T-cell (primary cell): ENCODE measurements around the gene ZNF710. TPM values are rescaled to one million over a fixed set of nuclear protein-coding genes. Genes with fewer than 3 reads are reported as not detected.

ENCODE experiments used
- ATAC-seq, 4 experiments: fragments of 200-7000 bp in 3 of 4; fragments of 150-1000 bp in 1 of 4; cut with Tn5 transposase; replicated peaks in 1 of 4; 1 replicate in 3 of 4; 2 replicates in 1 of 4; pipeline ENCODE4 v1.10.0; 2021; ENCODE audit warnings: moderate library complexity in 3 of 4, mild to moderate bottlenecking in 2 of 4, moderate number of reproducible peaks in 1 of 4
- CTCF ChIA-PET, 2 donors: fragments of 300-600 bp; sonication (Branson Sonifier 250); formaldehyde crosslinking; loops; one replicate each; lab custom pipeline; 2022; ENCODE audit warnings: antibody characterized with exemption in 2 of 2; lab: Charles Lee
- POLR2A ChIA-PET, 2 donors: fragments of 300-600 bp; sonication (Branson Sonifier 250); formaldehyde crosslinking; loops; one replicate each; lab custom pipeline; 2022; ENCODE audit warnings: antibody characterized with exemption in 2 of 2; lab: Charles Lee
- DNase-seq, 35 experiments: peaks; one replicate each; pipeline versions ENCODE4 v3.0.0 to v3.0.0-alpha.2; 2013 to 2023
- H3K27ac ChIP-seq: one replicate; pipeline ENCODE4 v1.5.1; 2013; ENCODE audit warnings: low read length
- H3K27me3 ChIP-seq, 2 experiments: replicated peaks in 1 of 2; 1 replicate in 1 of 2; 2 replicates in 1 of 2; pipeline versions ENCODE4 v1.6.1 to v1.7.0; 2013; ENCODE audit warnings: low read length in 1 of 2, mixed read lengths in 1 of 2; ENCODE audit not compliant: control insufficient read depth in 2 of 2, insufficient read depth in 2 of 2; ENCODE audit errors: extremely low read depth in 1 of 2
- H3K36me3 ChIP-seq, 2 donors: 1 replicate in 1 of 2; 2 replicates in 1 of 2; pipeline versions ENCODE4 v1.6.1 to v1.7.0; 2013; ENCODE audit warnings: low read length in 1 of 2; ENCODE audit not compliant: control insufficient read depth in 2 of 2, insufficient read depth in 1 of 2; ENCODE audit errors: extremely low read depth in 1 of 2
- H3K4me1 ChIP-seq, 2 experiments: 1 replicate in 1 of 2; 2 replicates in 1 of 2; pipeline versions ENCODE4 v1.6.1 to v1.7.0; 2013; ENCODE audit warnings: low read length in 2 of 2, mixed read lengths in 1 of 2; ENCODE audit not compliant: insufficient read depth in 2 of 2, control insufficient read depth in 1 of 2; ENCODE audit errors: extremely low read depth in 1 of 2
- H3K4me3 ChIP-seq, 2 donors: 1 replicate in 1 of 2; 2 replicates in 1 of 2; pipeline versions ENCODE4 v1.5.1 to v1.7.0; 2013; ENCODE audit warnings: mild to moderate bottlenecking in 2 of 2, low read length in 1 of 2, moderate library complexity in 1 of 2; ENCODE audit not compliant: control insufficient read depth in 1 of 2; ENCODE audit errors: extremely low read depth in 1 of 2
- H3K9me3 ChIP-seq: 2 replicates; pipeline ENCODE4 v1.7.0; 2013
- H3K27ac Mint-ChIP-seq, 2 donors: one replicate each; pipeline ENCODE4 v1.8.0; 2020 to 2021; ENCODE audit warnings: mild to moderate bottlenecking in 2 of 2, mixed read lengths in 2 of 2
- H3K27me3 Mint-ChIP-seq, 2 donors: one replicate each; pipeline ENCODE4 v1.8.0; 2021 to 2022; ENCODE audit warnings: mixed read lengths in 2 of 2
- H3K36me3 Mint-ChIP-seq: one replicate; pipeline ENCODE4 v1.8.0; 2021; ENCODE audit warnings: mixed read lengths
- H3K4me1 Mint-ChIP-seq, 3 donors: one replicate each; pipeline ENCODE4 v1.8.0; 2020 to 2022; ENCODE audit warnings: mixed read lengths in 3 of 3, mild to moderate bottlenecking in 1 of 3
- H3K4me3 Mint-ChIP-seq, 3 donors: one replicate each; pipeline ENCODE4 v1.8.0; 2020 to 2022; ENCODE audit warnings: mild to moderate bottlenecking in 3 of 3, mixed read lengths in 3 of 3, moderate library complexity in 3 of 3
- H3K9me3 Mint-ChIP-seq, 3 donors: one replicate each; pipeline ENCODE4 v1.8.0; 2020 to 2022; ENCODE audit warnings: mixed read lengths in 3 of 3
- WGBS: methylation state at CpG from one replicate; pipeline ENCODE4 v1.1.5; 2013; ENCODE audit warnings: missing lambda C conversion rate; ENCODE audit not compliant: insufficient coverage; 5-methylcytosine and 5-hydroxymethylcytosine counted together
- total RNA-seq, 35 experiments: library from RNA in 6 of 35; stranded (reverse) in 6 of 35; fragments of 120-200 nt in 1 of 35; gene quantifications; one replicate each; pipeline versions ENCODE4 v1.2.1 to v1.2.4 and lab custom pipeline; 2013 to 2026

Gene ZNF710
- total RNA-seq, 5 donors from 2014 or later (not counting 1 experiment from before 2014, with no cell fraction given), result 11.8 to 21.2 (median 17.7) TPM

GRCh38 chr15:90019611-90020010 lies 18.5 kb downstream of the ZNF710 start:
- CTCF ChIA-PET, result no interaction called here
- no peak overlapping the region for H3K27ac ChIP-seq
- H3K4me3 ChIP-seq, result no peak overlapping the region
- Mint-ChIP-seq H3K27ac (no peak overlapping the region), H3K4me1 (peaks cover 34 to 57% (median 45%) of the 10 kb centered on the region in 3 donors), H3K4me3 (no peak overlapping the region), H3K27me3 (no peaks in the 10 kb centered on the region), H3K36me3 (no peaks in the 10 kb centered on the region), H3K9me3 (no peaks in the 10 kb centered on the region)
- H3K9me3 ChIP-seq, result no peaks in the 10 kb centered on the region
- no peak for DNase-seq
- ATAC-seq, result no peak
- 98% methylated on average over 4 of the region's 8 CpGs for WGBS
- POLR2A ChIA-PET, result no interaction called here
- no peaks in the 10 kb centered on the region for H3K36me3 ChIP-seq
- no peaks in the 10 kb centered on the region for H3K27me3 ChIP-seq
- peaks cover 7 to 23% of the 10 kb centered on the region in 2 experiments for H3K4me1 ChIP-seq

GRCh38 chr15:90020021-90020735 lies 19.1 kb downstream of the ZNF710 start:
- Histone ChIP-seq H3K4me1 (peaks cover 7 to 23% of the 10 kb centered on the region in 2 experiments), H3K27ac (no peak overlapping the region), H3K9me3 (no peaks in the 10 kb centered on the region), H3K27me3 (no peaks in the 10 kb centered on the region), H3K4me3 (no peak overlapping the region), H3K36me3 (no peaks in the 10 kb centered on the region)
- 94% methylated on average over 6 of the region's 18 CpGs for WGBS
- CTCF ChIA-PET, result no interaction called here
- Mint-ChIP-seq H3K4me1 (peaks cover 40 to 59% (median 42%) of the 10 kb centered on the region in 3 donors), H3K9me3 (no peaks in the 10 kb centered on the region), H3K36me3 (no peaks in the 10 kb centered on the region), H3K4me3 (no peak overlapping the region), H3K27ac (no peak overlapping the region), H3K27me3 (no peaks in the 10 kb centered on the region)
- POLR2A ChIA-PET, result no interaction called here
- no peak for ATAC-seq
- peak in 1 of 35 experiments; percentile 15 for DNase-seq

- peaks cover 40 to 52% (median 47%) of the 10 kb centered on the region in 3 donors for H3K4me1 Mint-ChIP-seq
- H3K9me3 ChIP-seq, result no peaks in the 10 kb centered on the region
- POLR2A ChIA-PET, result no interaction called here
- peaks cover 7 to 23% of the 10 kb centered on the region in 2 experiments for H3K4me1 ChIP-seq
- no peak for DNase-seq
- CTCF ChIA-PET, result no interaction called here
- H3K27me3 Mint-ChIP-seq, result no peaks in the 10 kb centered on the region
- no peak overlapping the region for H3K4me3 Mint-ChIP-seq
- no peaks in the 10 kb centered on the region for H3K27me3 ChIP-seq
- no peak overlapping the region for H3K27ac Mint-ChIP-seq
- H3K27ac ChIP-seq, result no peak overlapping the region
- no peak overlapping the region for H3K4me3 ChIP-seq
- ATAC-seq, result no peak
- H3K9me3 Mint-ChIP-seq, result no peaks in the 10 kb centered on the region
- no peaks in the 10 kb centered on the region for H3K36me3 ChIP-seq
- WGBS, result 97% methylated on average over 5 of the region's 10 CpGs
- no peaks in the 10 kb centered on the region for H3K36me3 Mint-ChIP-seq
These were observed 19.9 kb downstream of the ZNF710 start for GRCh38 chr15:90020936-90021507.

GRCh38 chr15:90022345-90022744 lies 21.2 kb downstream of the ZNF710 start:
- Histone ChIP-seq H3K27me3 (no peaks in the 10 kb centered on the region), H3K9me3 (no peaks in the 10 kb centered on the region), H3K36me3 (no peaks in the 10 kb centered on the region), H3K27ac (no peak overlapping the region), H3K4me3 (no peak overlapping the region), H3K4me1 (peaks cover 0 to 16% of the 10 kb centered on the region in 2 experiments)
- DNase-seq, result no peak
- Mint-ChIP-seq H3K27ac (no peak overlapping the region), H3K4me3 (no peak overlapping the region), H3K4me1 (peaks cover 29 to 43% (median 34%) of the 10 kb centered on the region in 3 donors), H3K27me3 (no peaks in the 10 kb centered on the region), H3K9me3 (no peaks in the 10 kb centered on the region), H3K36me3 (no peaks in the 10 kb centered on the region)
- ChIA-PET CTCF (no interaction called here), POLR2A (no interaction called here)
- WGBS, result 95% methylated on average over 2 of the region's 6 CpGs
- ATAC-seq, result no peak

GRCh38 chr15:90022905-90023700 lies 22.0 kb downstream of the ZNF710 start:
- Histone ChIP-seq H3K9me3 (no peaks in the 10 kb centered on the region), H3K27me3 (no peaks in the 10 kb centered on the region), H3K36me3 (no peaks in the 10 kb centered on the region), H3K4me3 (no peak overlapping the region), H3K27ac (no peak overlapping the region), H3K4me1 (peaks cover 0 to 16% of the 10 kb centered on the region in 2 experiments)
- ChIA-PET CTCF (no interaction called here), POLR2A (no interaction called here)
- peaks cover 21 to 35% (median 29%) of the 10 kb centered on the region in 3 donors for H3K4me1 Mint-ChIP-seq
- H3K4me3 Mint-ChIP-seq, result no peak overlapping the region
- H3K27ac Mint-ChIP-seq, result no peak overlapping the region
- no peaks in the 10 kb centered on the region for H3K9me3 Mint-ChIP-seq
- H3K27me3 Mint-ChIP-seq, result no peaks in the 10 kb centered on the region
- 100% methylated on average over 2 of the region's 6 CpGs for WGBS
- DNase-seq, result no peak
- ATAC-seq, result no peak
- no peaks in the 10 kb centered on the region for H3K36me3 Mint-ChIP-seq

GRCh38 chr15:90024406-90024805 lies 23.3 kb downstream of the ZNF710 start:
- Mint-ChIP-seq H3K36me3 (peaks cover 4% of the 10 kb centered on the region), H3K9me3 (peaks cover 0 to 5% (median 0%) of the 10 kb centered on the region in 3 donors), H3K4me1 (peaks cover 20 to 32% (median 31%) of the 10 kb centered on the region in 3 donors), H3K4me3 (no peak overlapping the region), H3K27me3 (no peaks in the 10 kb centered on the region), H3K27ac (no peak overlapping the region)
- POLR2A ChIA-PET, result no interaction called here
- Histone ChIP-seq H3K27ac (no peak overlapping the region), H3K9me3 (no peaks in the 10 kb centered on the region), H3K4me3 (no peak overlapping the region), H3K27me3 (no peaks in the 10 kb centered on the region), H3K36me3 (no peaks in the 10 kb centered on the region), H3K4me1 (peaks cover 0 to 11% of the 10 kb centered on the region in 2 experiments)
- no peak for DNase-seq
- ATAC-seq, result no peak
- CTCF ChIA-PET, result interaction anchor here in 1 of 2 donors (0.6 kb wide), 1 partner anchor 14 kb away, joined by 4 read pairs; no protein-coding TSS in a partner anchor
- no CpG with 5 or more reads among the region's 4 CpGs for WGBS
